Measurements from ENCODE around the gene EDEM1. TPM values are rescaled to one million over a fixed set of nuclear protein-coding genes. Genes with fewer than 3 reads are reported as not detected.

The EDEM1 gene
- total and polyA plus RNA-seq, 10 of the 15 experiments (the other 5 are each of a cell fraction or from before 2014, with no cell fraction given) = 18.9 to 138 (median 57.5) TPM

- TF ChIP-seq SMC3 (IDR thresholded peaks at IDR 0.05; ENCODE audit: borderline replicate concordance, low read length) (no peak), TCF3 (IDR thresholded peaks at IDR 0.05; ENCODE audit: borderline replicate concordance, insufficient read depth, low read depth, low read length) (no peak), YY1 (IDR thresholded peaks at IDR 0.05; ENCODE audit: low read depth, low read length) (peak; percentile 88), MEF2A (IDR thresholded peaks at IDR 0.05; ENCODE audit: insufficient read depth, low read depth, low read length) (no peak), POU2F2 (IDR thresholded peaks at IDR 0.05; ENCODE audit: borderline replicate concordance, low read depth, low read length) (peak; percentile 64; the same call in 2 of the 3 replicates), IKZF1 (conservative IDR thresholded peaks at IDR 0.05) (peak; percentile 22; the same call in 1 of the 2 replicates), NKRF (conservative IDR thresholded peaks at IDR 0.05) (no peak; the same call in 1 of the 2 replicates), PAX8 (IDR thresholded peaks at IDR 0.05) (peak; percentile 76; the same call in 1 of the 2 replicates), MAX (IDR thresholded peaks at IDR 0.05; ENCODE audit: low read depth, low read length) (no peak), HSF1 (IDR thresholded peaks at IDR 0.05; ENCODE audit: low read depth, low read length) (no peak), NFXL1 (IDR thresholded peaks at IDR 0.05; ENCODE audit: borderline replicate concordance) (no peak), MLLT1 (IDR thresholded peaks at IDR 0.05) (0 out of 2 replicates have a peak, but pooled peaks have one; percentile 16), CEBPZ (IDR thresholded peaks at IDR 0.05; ENCODE audit: low read depth, low read length) (no peak), CHD4 (IDR thresholded peaks at IDR 0.05) (no peak), ZBTB11 (CRISPR knock-in tag; IDR thresholded peaks at IDR 0.05) (no peak)
Measured at GRCh38 chr3:5191555-5192304, 4.2 kb downstream of the EDEM1 start (continued).

All from GM12878 (cell line).